ENCODE measurements around the gene RPS29.

DNA sequence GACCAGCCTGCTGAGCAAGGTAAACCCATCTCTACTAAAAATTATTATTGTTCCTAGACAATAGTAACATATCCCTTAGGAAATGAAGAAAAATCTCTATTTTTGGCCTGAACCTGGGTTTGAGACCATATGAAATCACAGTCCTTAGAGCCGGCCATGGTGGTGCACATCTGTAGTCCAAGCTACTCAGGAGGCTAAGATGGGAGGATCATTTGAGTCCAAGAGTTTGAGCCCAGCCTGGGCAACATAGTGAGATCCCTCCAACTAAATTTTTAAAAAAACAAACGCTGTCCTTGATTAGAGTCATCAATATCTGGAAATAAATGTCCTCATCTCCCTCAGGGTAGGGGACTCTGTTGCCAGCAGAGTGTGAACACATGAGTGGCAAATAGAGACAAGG lies 34.6 kb downstream of the RPS29 start:
- no peak for TF ChIP-seq SAFB (IDR thresholded peaks at IDR 0.05; ENCODE audit: borderline replicate concordance, low read depth, low read length)
- TF ChIP-seq, protein P1, sequence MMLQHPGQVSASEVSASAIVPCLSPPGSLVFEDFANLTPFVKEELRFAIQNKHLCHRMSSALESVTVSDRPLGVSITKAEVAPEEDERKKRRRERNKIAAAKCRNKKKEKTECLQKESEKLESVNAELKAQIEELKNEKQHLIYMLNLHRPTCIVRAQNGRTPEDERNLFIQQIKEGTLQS (IDR thresholded peaks at IDR 0.05), result no peak
- TF ChIP-seq, protein P1 (CRISPR knock-in tag; conservative IDR thresholded peaks at IDR 0.05), result no peak
